ENCODE measurements around the gene AP3S2. TPM values are rescaled to one million over a fixed set of nuclear protein-coding genes. Genes with fewer than 3 reads are reported as not detected.

AP3S2 gene
- total and polyA plus RNA-seq, 2 of the 13 experiments (the other 11 are each of a cell fraction or from before 2014, with no cell fraction given) = 17.6 to 44.4 TPM

DNA sequence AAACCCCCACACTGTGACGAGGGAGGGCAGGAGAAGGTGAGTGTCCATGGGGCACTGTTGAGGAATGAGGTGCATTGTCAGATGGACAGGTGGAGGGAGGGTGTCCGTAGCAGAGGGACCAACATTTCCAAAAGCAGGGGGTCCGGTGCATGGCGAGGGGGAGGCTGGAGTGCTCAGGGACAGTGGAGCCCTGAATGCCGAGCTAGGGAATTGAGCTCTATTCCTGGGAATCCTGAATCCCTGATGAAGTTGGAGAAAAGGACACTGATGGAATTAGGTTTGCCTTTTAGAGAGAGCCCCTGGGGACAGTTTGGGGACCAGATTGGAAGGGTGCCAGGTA, 71.2 kb downstream of the AP3S2 start:
- FAIRE-seq (no peak), ATAC-seq (no peak), DNase-seq (ENCODE audit: low spot score) (no peak)
- WGBS (ENCODE audit: low lambda C conversion rate) = 71% methylated on average over 5 of the region's 5 CpGs
- Histone ChIP-seq H3K27ac (ENCODE audit: extremely low read length, insufficient read depth, low read length) (no peak overlapping the region), H3K9ac (ENCODE audit: insufficient read depth, low read depth, low read length) (no peak overlapping the region), H3K79me2 (ENCODE audit: insufficient read depth, low read length) (no peaks in the 10 kb centered on the region), H4K20me1 (ENCODE audit: insufficient read depth, low read length) (no peaks in the 10 kb centered on the region), H3K4me3 (replicated peaks in 1 of 3; ENCODE audit: insufficient read depth in 1 of 3, low read depth in 2 of 3, low read length in 3 of 3) (no peak overlapping the region), H3K27me3 (ENCODE audit: control insufficient read depth in 1 of 2, insufficient read depth in 2 of 2, low read length in 2 of 2) (peaks cover 0 to 15% of the 10 kb centered on the region in 2 experiments; a peak in 1 of 5 replicates), H3K4me1 (ENCODE audit: insufficient read depth, low read length) (peaks cover 54% of the 10 kb centered on the region), H2AFZ (ENCODE audit: low read length) (no peak overlapping the region), H3K9me3 (ENCODE audit: low read length) (no peaks in the 10 kb centered on the region), H3K4me2 (ENCODE audit: low read depth, low read length) (no peak overlapping the region), H3K36me3 (replicated peaks in 1 of 2; ENCODE audit: control insufficient read depth in 1 of 2, insufficient read depth in 2 of 2, low read length in 2 of 2) (no peaks in the 10 kb centered on the region)
- ChIA-PET POLR2A (no interaction called here), CTCF (ENCODE audit: low intra/inter-chr PET ratio, low total read pairs) (no interaction called here)
- BruUV-seq (replicated peaks) = no TSS peak
- in situ Hi-C loops (cut with HindIII; ENCODE audit: extremely low pct_ligation_motif_present, low pct_unique_long_range_greater_than_20kb) (no loop called here), intact Hi-C loops (cut with micrococcal nuclease; ENCODE audit: unreplicated experiment) (no loop called here)
- TF ChIP-seq HOXA7 (CRISPR knock-in tag; IDR thresholded peaks at IDR 0.05) (no peak), ZNF564 (CRISPR knock-in tag; IDR thresholded peaks at IDR 0.05) (no peak), MXD4 (CRISPR knock-in tag; IDR thresholded peaks at IDR 0.05) (no peak), ZNF256 (CRISPR knock-in tag; conservative IDR thresholded peaks at IDR 0.05) (no peak), SIN3A (IDR thresholded peaks at IDR 0.05; ENCODE audit: borderline replicate concordance, low read depth, low read length) (no peak), EEA1 (CRISPR knock-in tag; IDR thresholded peaks at IDR 0.05; ENCODE audit: borderline replicate concordance) (no peak), KIAA2018 (CRISPR knock-in tag; IDR thresholded peaks at IDR 0.05; ENCODE audit: borderline replicate concordance) (no peak), ZNF552 (CRISPR knock-in tag; IDR thresholded peaks at IDR 0.05; ENCODE audit: borderline replicate concordance) (no peak), STAT5B (CRISPR knock-in tag; IDR thresholded peaks at IDR 0.05) (no peak), TMF1 (CRISPR knock-in tag; IDR thresholded peaks at IDR 0.05; ENCODE audit: low read depth) (no peak), CHD2 (IDR thresholded peaks at IDR 0.05; ENCODE audit: low read depth, low read length) (no peak), PAX8 (CRISPR knock-in tag; IDR thresholded peaks at IDR 0.05; ENCODE audit: borderline replicate concordance) (no peak), ISL2 (CRISPR knock-in tag; IDR thresholded peaks at IDR 0.05) (no peak)
- TF ChIP-seq, protein P1, sequence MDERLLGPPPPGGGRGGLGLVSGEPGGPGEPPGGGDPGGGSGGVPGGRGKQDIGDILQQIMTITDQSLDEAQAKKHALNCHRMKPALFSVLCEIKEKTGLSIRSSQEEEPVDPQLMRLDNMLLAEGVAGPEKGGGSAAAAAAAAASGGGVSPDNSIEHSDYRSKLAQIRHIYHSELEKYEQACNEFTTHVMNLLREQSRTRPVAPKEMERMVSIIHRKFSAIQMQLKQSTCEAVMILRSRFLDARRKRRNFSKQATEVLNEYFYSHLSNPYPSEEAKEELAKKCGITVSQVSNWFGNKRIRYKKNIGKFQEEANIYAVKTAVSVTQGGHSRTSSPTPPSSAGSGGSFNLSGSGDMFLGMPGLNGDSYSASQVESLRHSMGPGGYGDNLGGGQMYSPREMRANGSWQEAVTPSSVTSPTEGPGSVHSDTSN (CRISPR knock-in tag; IDR thresholded peaks at IDR 0.05) = no peak
- TF ChIP-seq, protein P2, sequence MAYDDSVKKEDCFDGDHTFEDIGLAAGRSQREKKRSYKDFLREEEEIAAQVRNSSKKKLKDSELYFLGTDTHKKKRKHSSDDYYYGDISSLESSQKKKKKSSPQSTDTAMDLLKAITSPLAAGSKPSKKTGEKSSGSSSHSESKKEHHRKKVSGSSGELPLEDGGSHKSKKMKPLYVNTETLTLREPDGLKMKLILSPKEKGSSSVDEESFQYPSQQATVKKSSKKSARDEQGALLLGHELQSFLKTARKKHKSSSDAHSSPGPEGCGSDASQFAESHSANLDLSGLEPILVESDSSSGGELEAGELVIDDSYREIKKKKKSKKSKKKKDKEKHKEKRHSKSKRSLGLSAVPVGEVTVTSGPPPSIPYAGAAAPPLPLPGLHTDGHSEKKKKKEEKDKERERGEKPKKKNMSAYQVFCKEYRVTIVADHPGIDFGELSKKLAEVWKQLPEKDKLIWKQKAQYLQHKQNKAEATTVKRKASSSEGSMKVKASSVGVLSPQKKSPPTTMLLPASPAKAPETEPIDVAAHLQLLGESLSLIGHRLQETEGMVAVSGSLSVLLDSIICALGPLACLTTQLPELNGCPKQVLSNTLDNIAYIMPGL (CRISPR knock-in tag; IDR thresholded peaks at IDR 0.05; ENCODE audit: borderline replicate concordance in 1 of 2, low read depth in 1 of 2) = no peak

Data from HepG2 (cell line).